Mesenchymal stem cell (in vitro differentiated cells and primary cell): ENCODE results near the gene NKAIN2.
"Not testable (repeated sequence)": the region's sequence is repeated elsewhere in the genome, so short reads cannot be mapped to it uniquely, and the experiment has no call there.

Experiments used
- DNase-seq: peaks from one replicate; pipeline ENCODE4 v3.0.0-alpha.2; 2013
- H2AFZ ChIP-seq: one replicate; pipeline ENCODE4 v1.6.1; 2013; ENCODE audit warnings: low read depth, mild to moderate bottlenecking, control low read depth, inconsistent platforms, low read length, moderate library complexity
- H2AK5ac ChIP-seq: 2 replicates; pipeline ENCODE4 v1.6.1; 2013; ENCODE audit warnings: low read length, moderate library complexity, mild to moderate bottlenecking, inconsistent platforms; ENCODE audit not compliant: severe bottlenecking
- H2BK120ac ChIP-seq: one replicate; pipeline ENCODE4 v1.6.1; 2013; ENCODE audit warnings: low read depth, mild to moderate bottlenecking, inconsistent platforms, low read length, moderate library complexity
- H2BK12ac ChIP-seq, 2 experiments: one replicate each; pipeline ENCODE4 v1.6.1; 2013; ENCODE audit warnings: inconsistent platforms in 2 of 2, low read length in 2 of 2, mild to moderate bottlenecking in 2 of 2, moderate library complexity in 2 of 2, control low read depth in 1 of 2
- H2BK15ac ChIP-seq: one replicate; pipeline ENCODE4 v1.6.1; 2013; ENCODE audit warnings: mild to moderate bottlenecking, low read depth, inconsistent platforms; ENCODE audit not compliant: poor library complexity, severe bottlenecking
- H2BK5ac ChIP-seq: 2 replicates; pipeline ENCODE4 v1.6.1; 2013; ENCODE audit warnings: low read depth, mild to moderate bottlenecking, low read length, control low read depth, inconsistent platforms; ENCODE audit not compliant: poor library complexity, severe bottlenecking
- H3K14ac ChIP-seq, 2 experiments: one replicate each; pipeline ENCODE4 v1.6.1; 2013; ENCODE audit warnings: inconsistent platforms in 2 of 2, low read length in 2 of 2, control low read depth in 1 of 2, mild to moderate bottlenecking in 1 of 2, moderate library complexity in 1 of 2
- H3K18ac ChIP-seq, 2 experiments: one replicate each; pipeline ENCODE4 v1.6.1; 2013; ENCODE audit warnings: inconsistent platforms in 2 of 2, low read length in 2 of 2, control low read depth in 1 of 2, low read depth in 1 of 2, mild to moderate bottlenecking in 1 of 2
- H3K23ac ChIP-seq, 2 experiments: one replicate each; pipeline ENCODE4 v1.6.1; 2013; ENCODE audit warnings: inconsistent platforms in 2 of 2, low read length in 2 of 2, mild to moderate bottlenecking in 2 of 2, moderate library complexity in 2 of 2, control low read depth in 1 of 2
- H3K27ac ChIP-seq: 2 replicates; pipeline ENCODE4 v1.5.1; 2013; ENCODE audit warnings: mild to moderate bottlenecking, moderate library complexity, low read length, control low read depth, inconsistent platforms; ENCODE audit not compliant: poor library complexity, severe bottlenecking
- H3K27me3 ChIP-seq, 2 experiments: 2 replicates each; pipeline versions ENCODE4 v1.6.1 to v1.7.0; 2013; ENCODE audit warnings: low read length in 2 of 2, mild to moderate bottlenecking in 2 of 2, moderate library complexity in 2 of 2, control low read depth in 1 of 2, inconsistent platforms in 1 of 2; ENCODE audit not compliant: control insufficient read depth in 1 of 2, insufficient read depth in 1 of 2
- H3K36me3 ChIP-seq, 2 experiments: 2 replicates each; pipeline versions ENCODE4 v1.6.1 to v1.7.0; 2013; ENCODE audit warnings: low read length in 2 of 2, control low read depth in 1 of 2, inconsistent platforms in 1 of 2, low read depth in 1 of 2, mild to moderate bottlenecking in 1 of 2; ENCODE audit not compliant: insufficient read depth in 2 of 2, control insufficient read depth in 1 of 2
- H3K4ac ChIP-seq, 2 experiments: one replicate each; pipeline ENCODE4 v1.6.1; 2013; ENCODE audit warnings: inconsistent platforms in 2 of 2, low read length in 2 of 2, mild to moderate bottlenecking in 2 of 2, moderate library complexity in 2 of 2, control low read depth in 1 of 2, low read depth in 1 of 2
- H3K4me1 ChIP-seq: 2 replicates; pipeline ENCODE4 v1.6.1; 2013; ENCODE audit warnings: low read depth, low read length, control low read depth; ENCODE audit not compliant: control insufficient read depth, insufficient read depth
- H3K4me2 ChIP-seq: 2 replicates; pipeline ENCODE4 v1.6.1; 2013; ENCODE audit warnings: low read length, mild to moderate bottlenecking, inconsistent platforms; ENCODE audit not compliant: poor library complexity, severe bottlenecking
- H3K4me3 ChIP-seq, 2 experiments: 2 replicates each; pipeline versions ENCODE4 v1.5.1 to v1.7.0; 2013; ENCODE audit warnings: low read length in 2 of 2, mild to moderate bottlenecking in 2 of 2, control low read depth in 1 of 2, low read depth in 1 of 2; ENCODE audit not compliant: insufficient read depth in 1 of 2
- H3K79me1 ChIP-seq: replicated peaks from 2 replicates; pipeline ENCODE4 v1.6.1; 2013; ENCODE audit warnings: mild to moderate bottlenecking, control low read depth, low read length, inconsistent platforms; ENCODE audit not compliant: poor library complexity, severe bottlenecking
- H3K9ac ChIP-seq: 2 replicates; pipeline ENCODE4 v1.7.0; 2013; ENCODE audit warnings: mild to moderate bottlenecking, low read length, moderate library complexity
- H3K9me3 ChIP-seq: 2 replicates; pipeline ENCODE4 v1.7.0; 2013; ENCODE audit warnings: mild to moderate bottlenecking, low read length; ENCODE audit not compliant: control insufficient read depth
- H4K8ac ChIP-seq: one replicate; pipeline ENCODE4 v1.6.1; 2013; ENCODE audit warnings: inconsistent platforms, mild to moderate bottlenecking, low read length, moderate library complexity
- H4K91ac ChIP-seq: one replicate; pipeline ENCODE4 v1.6.1; 2013; ENCODE audit warnings: mild to moderate bottlenecking, low read length, inconsistent platforms
- WGBS: methylation state at CpG from one replicate; pipeline ENCODE4 v1.1.7; 2013; ENCODE audit warnings: mixed read lengths; 5-methylcytosine and 5-hydroxymethylcytosine counted together

NKAIN2 gene

DNA sequence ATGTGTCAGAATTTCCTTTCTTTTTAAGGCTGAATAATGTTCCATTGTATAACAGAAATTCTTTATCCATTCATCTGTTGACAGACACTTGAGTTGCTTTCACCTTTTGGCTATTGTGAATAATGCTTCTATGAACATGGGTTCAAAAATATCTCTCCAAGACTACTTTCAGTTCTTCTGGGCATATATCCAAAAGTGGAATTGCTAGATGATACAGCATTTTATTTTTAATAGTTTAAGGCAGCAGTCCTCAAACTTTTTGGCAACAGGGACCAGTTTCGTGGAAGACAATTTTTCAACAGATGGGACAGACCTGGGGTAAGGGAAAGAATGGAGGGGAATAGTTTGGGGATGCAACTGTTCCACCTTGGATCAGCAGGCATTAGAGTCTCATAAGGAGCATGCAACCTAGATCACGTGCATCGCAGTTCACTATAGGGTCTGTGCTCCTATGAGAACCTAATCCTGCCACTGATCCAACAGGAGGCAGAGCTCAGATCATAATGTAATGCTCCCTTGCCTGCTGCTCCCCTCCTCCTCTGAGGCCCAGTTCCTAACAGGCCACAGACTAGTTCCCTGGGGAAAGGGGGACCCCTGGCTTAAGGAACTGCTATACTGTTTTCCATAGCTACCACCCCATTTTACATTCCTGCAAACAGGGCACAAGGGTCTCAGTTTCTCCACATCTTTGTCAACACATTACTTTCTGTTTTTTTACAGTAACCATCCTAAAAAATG lies 918.6 kb downstream of the NKAIN2 start:
- Histone ChIP-seq H3K4me1 (no peaks in the 10 kb centered on the region), H3K4me2 (no peak overlapping the region), H2BK5ac (no peak overlapping the region), H3K18ac (no peak overlapping the region), H4K91ac (no peak overlapping the region), H3K27me3 (no peaks in the 10 kb centered on the region), H3K14ac (no peak overlapping the region), H3K27ac (no peak overlapping the region), H3K4ac (no peak overlapping the region), H2BK120ac (no peak overlapping the region), H3K9ac (no peak overlapping the region), H2BK15ac (no peak overlapping the region), H2BK12ac (no peak overlapping the region), H3K79me1 (no peaks in the 10 kb centered on the region), H2AFZ (no peak overlapping the region), H3K9me3 (no peaks in the 10 kb centered on the region), H3K23ac (no peak overlapping the region), H3K36me3 (no peaks in the 10 kb centered on the region), H4K8ac (no peak overlapping the region), H3K4me3 (no peak overlapping the region), H2AK5ac (no peak overlapping the region)
- no peak for DNase-seq
- 94% methylated on average over 3 of the region's 3 CpGs for WGBS

DNA sequence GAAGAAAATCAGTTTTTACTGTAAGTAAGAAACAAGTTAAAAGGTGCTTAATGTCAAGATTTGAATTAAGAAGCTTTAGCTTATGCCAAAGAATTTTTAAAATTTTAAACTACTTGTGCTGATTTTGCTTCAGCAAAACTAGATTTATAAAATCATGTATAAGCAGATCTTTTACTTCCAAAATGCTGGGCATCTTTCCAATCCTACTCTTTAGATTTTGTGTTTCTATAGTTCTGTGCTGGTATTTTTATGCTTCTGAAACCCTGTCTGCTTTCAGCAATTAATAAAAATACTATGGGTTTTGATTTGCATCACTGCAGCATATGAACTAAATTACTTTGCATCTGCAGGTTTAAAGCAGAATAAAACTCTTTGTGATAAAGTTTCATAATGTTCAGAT lies 920.0 kb downstream of the NKAIN2 start:
- Histone ChIP-seq H4K91ac (no peak overlapping the region), H3K27me3 (no peaks in the 10 kb centered on the region), H3K9me3 (no peaks in the 10 kb centered on the region), H3K4ac (no peak overlapping the region), H2BK5ac (no peak overlapping the region), H3K4me1 (no peaks in the 10 kb centered on the region), H2BK12ac (no peak overlapping the region), H3K79me1 (no peaks in the 10 kb centered on the region), H3K18ac (no peak overlapping the region), H3K27ac (no peak overlapping the region), H3K4me2 (no peak overlapping the region), H3K14ac (no peak overlapping the region), H3K36me3 (no peaks in the 10 kb centered on the region), H4K8ac (no peak overlapping the region), H2AFZ (no peak overlapping the region), H2AK5ac (no peak overlapping the region), H3K23ac (no peak overlapping the region), H3K9ac (no peak overlapping the region), H2BK120ac (no peak overlapping the region), H2BK15ac (no peak overlapping the region), H3K4me3 (no peak overlapping the region)
- DNase-seq, result no peak

DNA sequence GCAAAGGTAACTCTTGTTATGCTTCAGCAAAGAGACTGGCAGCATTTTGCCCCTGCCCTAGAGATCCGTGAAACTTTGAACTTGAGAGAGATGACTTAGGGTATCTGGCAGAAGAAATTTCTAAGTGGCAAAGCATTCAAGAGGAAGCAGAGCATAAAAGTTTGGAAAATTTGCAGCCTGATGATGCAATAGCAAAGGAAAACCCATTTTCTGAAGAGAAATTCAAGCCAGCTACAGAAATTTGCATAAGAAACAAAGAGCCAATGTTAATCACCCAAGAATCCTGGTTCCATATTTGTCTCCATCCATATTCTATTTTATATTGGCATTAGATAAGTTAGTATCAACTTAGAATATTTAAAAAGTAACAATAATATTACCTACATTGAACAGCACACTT lies 934.1 kb downstream of the NKAIN2 start:
- not testable (repeated sequence) for H3K4me3 ChIP-seq, H2AK5ac ChIP-seq
- 100% methylated on average over 1 of the region's 1 CpG for WGBS

DNA sequence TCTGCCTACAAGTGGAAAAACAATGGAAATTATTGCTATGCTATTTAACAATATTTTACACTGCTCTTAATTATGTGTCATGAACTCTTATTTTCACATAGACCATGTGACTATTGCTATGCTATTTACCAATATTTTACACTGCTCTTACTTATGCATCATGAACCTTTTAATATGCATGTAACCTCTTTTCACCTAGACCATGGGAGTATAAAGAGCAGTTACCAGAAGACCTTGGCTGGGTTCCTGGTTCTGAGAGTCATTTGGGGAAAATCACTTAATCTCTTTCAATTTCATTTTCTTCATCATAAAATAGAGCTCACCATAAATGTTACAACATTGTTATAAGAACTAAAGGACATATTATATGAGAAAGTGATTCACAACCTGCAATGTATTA lies 934.8 kb downstream of the NKAIN2 start:
- Histone ChIP-seq H2AFZ (no peak overlapping the region), H2BK15ac (no peak overlapping the region), H3K79me1 (no peaks in the 10 kb centered on the region), H2BK12ac (no peak overlapping the region), H3K9me3 (peaks cover 6% of the 10 kb centered on the region), H3K18ac (no peak overlapping the region), H2AK5ac (no peak overlapping the region), H3K4ac (no peak overlapping the region), H3K14ac (no peak overlapping the region), H4K8ac (no peak overlapping the region), H3K23ac (no peak overlapping the region), H2BK120ac (no peak overlapping the region), H3K36me3 (no peaks in the 10 kb centered on the region), H3K9ac (no peak overlapping the region), H3K4me3 (no peak overlapping the region), H3K4me1 (no peaks in the 10 kb centered on the region), H2BK5ac (no peak overlapping the region), H3K27me3 (no peaks in the 10 kb centered on the region), H3K27ac (no peak overlapping the region), H3K4me2 (no peak overlapping the region), H4K91ac (no peak overlapping the region)
- DNase-seq, result no peak

More for the DNA sequence above, 934.1 kb downstream of the NKAIN2 start:
- H2BK12ac ChIP-seq, DNase-seq, H3K9me3 ChIP-seq, H2AFZ ChIP-seq, H4K8ac ChIP-seq, H2BK5ac ChIP-seq, H3K36me3 ChIP-seq, H3K27ac ChIP-seq, H2BK120ac ChIP-seq, H3K79me1 ChIP-seq, H3K18ac ChIP-seq, H3K14ac ChIP-seq, H3K27me3 ChIP-seq, H2BK15ac ChIP-seq, H3K4ac ChIP-seq, H4K91ac ChIP-seq, H3K9ac ChIP-seq, H3K4me2 ChIP-seq, H3K4me1 ChIP-seq, H3K23ac ChIP-seq: not testable (repeated sequence)
